CD4-positive, alpha-beta T cell (primary cell): ENCODE measurements around the gene KCNA1. TPM values are rescaled to one million over a fixed set of nuclear protein-coding genes. Genes with fewer than 3 reads are reported as not detected.
A peak's percentile ranks its signal among the peaks of the same experiment; 100 is the strongest.

Source experiments
- ATAC-seq: fragments of 200-7000 bp; cut with Tn5 transposase; one replicate; pipeline ENCODE4 v1.10.0; 2022; ENCODE audit warnings: mild to moderate bottlenecking; ENCODE audit not compliant: poor library complexity
- CTCF ChIA-PET: fragments of 350-600 bp; sonication (Branson Sonifier 250); formaldehyde crosslinking; loops from one replicate; lab custom pipeline; 2021; ENCODE audit warnings: antibody characterized with exemption, inconsistent platforms; lab: Charles Lee
- POLR2A ChIA-PET: fragments of 350-600 bp; sonication (Branson Sonifier 250); formaldehyde crosslinking; loops from one replicate; lab custom pipeline; 2021; ENCODE audit warnings: antibody characterized with exemption, inconsistent platforms; lab: Charles Lee
- DNase-seq, 14 experiments: peaks; one replicate each; pipeline ENCODE4 v3.0.0-alpha.2; 2013 to 2020; ENCODE audit warnings: mixed read lengths in 2 of 14
- H3K27ac ChIP-seq, 2 donors: one replicate each; pipeline versions ENCODE4 v1.5.1 to v1.7.0; 2013; ENCODE audit warnings: low read length in 2 of 2, low read depth in 1 of 2, mild to moderate bottlenecking in 1 of 2
- H3K27me3 ChIP-seq, 2 experiments: 1 replicate in 1 of 2; 2 replicates in 1 of 2; pipeline versions ENCODE4 v1.6.1 to v1.7.0; 2013; ENCODE audit warnings: low read length in 2 of 2, control low read depth in 1 of 2, mild to moderate bottlenecking in 1 of 2, moderate library complexity in 1 of 2; ENCODE audit not compliant: insufficient read depth in 2 of 2, control insufficient read depth in 1 of 2
- H3K36me3 ChIP-seq: one replicate; pipeline ENCODE4 v1.6.1; 2013; ENCODE audit warnings: low read length, control low read depth; ENCODE audit not compliant: insufficient read depth
- H3K4me1 ChIP-seq: one replicate; pipeline ENCODE4 v1.6.1; 2013; ENCODE audit warnings: low read length, control low read depth; ENCODE audit not compliant: insufficient read depth
- H3K4me3 ChIP-seq: one replicate; pipeline ENCODE4 v1.5.1; 2013; ENCODE audit warnings: mild to moderate bottlenecking, low read length, moderate library complexity
- H3K9me3 ChIP-seq, 2 experiments: 1 replicate in 1 of 2; 2 replicates in 1 of 2; pipeline versions ENCODE4 v1.6.1 to v1.7.0; 2013; ENCODE audit warnings: low read length in 2 of 2, mild to moderate bottlenecking in 2 of 2, control low read depth in 1 of 2, moderate library complexity in 1 of 2; ENCODE audit not compliant: control insufficient read depth in 1 of 2, insufficient read depth in 1 of 2
- H3K27ac Mint-ChIP-seq: one replicate; pipeline ENCODE4 v1.8.0; 2020; ENCODE audit warnings: mixed read lengths
- H3K27me3 Mint-ChIP-seq: one replicate; pipeline ENCODE4 v1.8.0; 2021; ENCODE audit warnings: mixed read lengths
- H3K36me3 Mint-ChIP-seq: one replicate; pipeline ENCODE4 v1.8.0; 2021; ENCODE audit warnings: low read depth, mixed read lengths
- H3K4me1 Mint-ChIP-seq: one replicate; pipeline ENCODE4 v1.8.0; 2021; ENCODE audit warnings: low read depth, mixed read lengths
- H3K4me3 Mint-ChIP-seq: one replicate; pipeline ENCODE4 v1.8.0; 2020; ENCODE audit warnings: mild to moderate bottlenecking, mixed read lengths
- H3K9me3 Mint-ChIP-seq: one replicate; pipeline ENCODE4 v1.8.0; 2020; ENCODE audit warnings: mixed read lengths
- intact Hi-C, 2 experiments: fragments of 100-400 bp; cut with DNase I in 1 of 2; cut with micrococcal nuclease in 1 of 2; formaldehyde crosslinking; loops; one replicate each; pipeline versions ENCODE4 v1.15.1 to v1.9.0; 2023 to 2025; cut with DNase I, micrococcal nuclease
- total RNA-seq, 174 experiments: library from RNA in 2 of 174; stranded (reverse) in 2 of 174; gene quantifications; one replicate each; pipeline ENCODE4 v1.2.3 and lab custom pipeline; 2021 to 2026
- TF ChIP-seq, protein P1 (sequence below): fragments of 200-600 bp; IDR thresholded peaks from one replicate; pipeline ENCODE4 v1.8.0; 2022; ENCODE audit warnings: antibody characterized with exemption, mild to moderate bottlenecking

The KCNA1 gene
- total RNA-seq, 2 experiments from 2014 or later, result not detected

DNA sequence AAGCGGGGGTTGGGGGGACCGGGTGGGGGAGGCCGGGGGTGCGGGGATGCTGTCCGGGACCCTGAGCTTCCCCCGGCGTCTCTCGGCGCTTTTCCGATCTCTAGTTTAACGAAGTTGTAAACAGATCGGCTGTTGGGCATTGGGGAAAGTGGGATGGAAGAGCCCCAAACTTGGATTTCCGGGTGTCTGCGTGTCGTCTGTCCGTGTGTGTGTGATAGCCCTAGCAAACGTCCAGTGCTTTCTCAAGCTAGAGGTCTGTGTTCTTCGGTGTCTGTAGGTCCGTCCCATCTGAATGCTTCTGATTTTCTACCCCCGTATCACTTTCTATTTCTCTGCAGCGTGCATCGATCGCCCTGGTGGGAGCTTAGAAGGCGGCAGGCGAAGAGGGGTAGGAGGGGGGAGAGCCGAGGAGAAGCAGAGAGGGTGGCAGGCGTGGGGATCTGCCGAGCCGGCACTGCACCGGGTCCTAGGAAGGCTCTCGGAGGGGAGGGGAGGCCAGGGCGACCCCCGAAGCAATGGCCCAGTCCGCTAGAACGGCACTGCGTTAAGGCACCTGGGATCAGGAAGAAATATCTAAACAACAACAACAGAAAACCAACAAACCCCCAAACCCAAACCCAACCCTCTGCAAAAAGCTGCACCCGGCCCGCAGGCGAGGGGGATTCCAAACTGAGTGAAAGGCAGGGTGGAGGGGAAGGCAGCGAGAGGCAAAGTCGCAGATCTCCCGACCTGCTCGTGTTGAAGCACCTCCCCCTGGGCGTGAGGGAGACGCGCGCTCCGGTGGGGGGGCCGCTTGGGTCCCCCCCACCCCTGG, 1.0 kb downstream of the KCNA1 start:
- Histone ChIP-seq H3K27me3 (peaks cover 67 to 85% of the 10 kb centered on the region in 2 experiments), H3K27ac (no peak overlapping the region), H3K4me3 (peak overlapping the region; percentile 46), H3K9me3 (peaks cover 0 to 29% of the 10 kb centered on the region in 2 experiments), H3K4me1 (peaks cover 29% of the 10 kb centered on the region), H3K36me3 (no peaks in the 10 kb centered on the region)
- Mint-ChIP-seq H3K36me3 (no peaks in the 10 kb centered on the region), H3K27ac (no peak overlapping the region), H3K4me1 (peaks cover 10% of the 10 kb centered on the region), H3K27me3 (peaks cover 57% of the 10 kb centered on the region), H3K9me3 (no peaks in the 10 kb centered on the region), H3K4me3 (peak overlapping the region; percentile 89)
- TF ChIP-seq, protein P1, sequence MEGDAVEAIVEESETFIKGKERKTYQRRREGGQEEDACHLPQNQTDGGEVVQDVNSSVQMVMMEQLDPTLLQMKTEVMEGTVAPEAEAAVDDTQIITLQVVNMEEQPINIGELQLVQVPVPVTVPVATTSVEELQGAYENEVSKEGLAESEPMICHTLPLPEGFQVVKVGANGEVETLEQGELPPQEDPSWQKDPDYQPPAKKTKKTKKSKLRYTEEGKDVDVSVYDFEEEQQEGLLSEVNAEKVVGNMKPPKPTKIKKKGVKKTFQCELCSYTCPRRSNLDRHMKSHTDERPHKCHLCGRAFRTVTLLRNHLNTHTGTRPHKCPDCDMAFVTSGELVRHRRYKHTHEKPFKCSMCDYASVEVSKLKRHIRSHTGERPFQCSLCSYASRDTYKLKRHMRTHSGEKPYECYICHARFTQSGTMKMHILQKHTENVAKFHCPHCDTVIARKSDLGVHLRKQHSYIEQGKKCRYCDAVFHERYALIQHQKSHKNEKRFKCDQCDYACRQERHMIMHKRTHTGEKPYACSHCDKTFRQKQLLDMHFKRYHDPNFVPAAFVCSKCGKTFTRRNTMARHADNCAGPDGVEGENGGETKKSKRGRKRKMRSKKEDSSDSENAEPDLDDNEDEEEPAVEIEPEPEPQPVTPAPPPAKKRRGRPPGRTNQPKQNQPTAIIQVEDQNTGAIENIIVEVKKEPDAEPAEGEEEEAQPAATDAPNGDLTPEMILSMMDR, result no peak
- ChIA-PET CTCF (no interaction called here), POLR2A (no interaction called here)
- intact Hi-C loops, result no loop called here
- ATAC-seq, result peak; percentile 39
- peak in 3 of 14 experiments; percentile 4 to 29 (median 20) for DNase-seq

DNA sequence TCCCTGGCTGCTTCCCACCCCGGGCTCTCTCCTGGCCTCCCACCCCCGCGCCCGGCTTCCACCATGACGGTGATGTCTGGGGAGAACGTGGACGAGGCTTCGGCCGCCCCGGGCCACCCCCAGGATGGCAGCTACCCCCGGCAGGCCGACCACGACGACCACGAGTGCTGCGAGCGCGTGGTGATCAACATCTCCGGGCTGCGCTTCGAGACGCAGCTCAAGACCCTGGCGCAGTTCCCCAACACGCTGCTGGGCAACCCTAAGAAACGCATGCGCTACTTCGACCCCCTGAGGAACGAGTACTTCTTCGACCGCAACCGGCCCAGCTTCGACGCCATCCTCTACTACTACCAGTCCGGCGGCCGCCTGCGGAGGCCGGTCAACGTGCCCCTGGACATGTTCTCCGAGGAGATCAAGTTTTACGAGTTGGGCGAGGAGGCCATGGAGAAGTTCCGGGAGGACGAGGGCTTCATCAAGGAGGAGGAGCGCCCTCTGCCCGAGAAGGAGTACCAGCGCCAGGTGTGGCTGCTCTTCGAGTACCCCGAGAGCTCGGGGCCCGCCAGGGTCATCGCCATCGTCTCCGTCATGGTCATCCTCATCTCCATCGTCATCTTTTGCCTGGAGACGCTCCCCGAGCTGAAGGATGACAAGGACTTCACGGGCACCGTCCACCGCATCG, 1.8 kb downstream of the KCNA1 start:
- no peaks in the 10 kb centered on the region for H3K36me3 ChIP-seq
- peaks cover 61 to 79% of the 10 kb centered on the region in 2 experiments for H3K27me3 ChIP-seq
- DNase-seq (peak in 1 of 14 experiments; percentile 16), ATAC-seq (no peak)
- POLR2A ChIA-PET, result no interaction called here
- H3K4me1 ChIP-seq, result peaks cover 29% of the 10 kb centered on the region
- Mint-ChIP-seq H3K9me3 (no peaks in the 10 kb centered on the region), H3K27me3 (peaks cover 64% of the 10 kb centered on the region), H3K4me1 (peaks cover 10% of the 10 kb centered on the region), H3K4me3 (peak overlapping the region; percentile 76), H3K27ac (no peak overlapping the region), H3K36me3 (no peaks in the 10 kb centered on the region)
- no peak overlapping the region for H3K27ac ChIP-seq
- TF ChIP-seq, protein P1, result no peak
- H3K4me3 ChIP-seq, result peak overlapping the region; percentile 46
- peaks cover 0 to 29% of the 10 kb centered on the region in 2 experiments for H3K9me3 ChIP-seq
- intact Hi-C loops, result no loop called here
- CTCF ChIA-PET, result interaction anchor here (0.6 kb wide), 1 partner anchor 359 kb away, joined by 3 read pairs; no protein-coding TSS in a partner anchor

DNA sequence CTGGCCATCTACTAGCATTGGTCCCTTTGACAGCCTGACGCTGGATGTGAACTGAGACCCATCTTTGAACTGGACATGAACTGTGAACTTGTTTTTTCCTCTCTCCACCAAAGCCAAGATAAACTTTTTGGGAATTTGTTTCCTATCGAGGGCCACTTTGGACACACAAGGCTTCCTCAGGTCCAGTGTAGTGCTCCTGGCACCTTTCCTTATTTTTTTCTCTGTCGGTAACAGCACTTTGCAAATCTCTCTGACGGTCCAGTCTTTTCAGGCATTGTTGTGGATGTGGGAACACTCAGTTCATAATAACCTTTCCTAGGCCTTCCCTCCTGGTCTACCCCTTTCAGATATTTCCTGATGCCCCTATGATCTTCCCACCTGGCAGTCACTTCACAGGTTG, 5.0 kb downstream of the KCNA1 start:
- TF ChIP-seq, protein P1, result no peak
- peaks cover 31 to 49% of the 10 kb centered on the region in 2 experiments for H3K27me3 ChIP-seq
- H3K27me3 Mint-ChIP-seq, result peaks cover 77% of the 10 kb centered on the region
- DNase-seq, result no peak
- H3K36me3 Mint-ChIP-seq, result no peaks in the 10 kb centered on the region
- no peak for ATAC-seq
- H3K9me3 Mint-ChIP-seq, result no peaks in the 10 kb centered on the region
- no peak overlapping the region for H3K4me3 ChIP-seq
- H3K4me1 ChIP-seq, result peaks cover 17% of the 10 kb centered on the region
- no peak overlapping the region for H3K27ac ChIP-seq
- peaks cover 0 to 17% of the 10 kb centered on the region in 2 experiments for H3K9me3 ChIP-seq
- H3K4me1 Mint-ChIP-seq, result peaks cover 4% of the 10 kb centered on the region
- H3K4me3 Mint-ChIP-seq, result no peak overlapping the region
- no peak overlapping the region for H3K27ac Mint-ChIP-seq
- CTCF ChIA-PET, result no interaction called here
- POLR2A ChIA-PET, result no interaction called here
- intact Hi-C loops, result no loop called here
- H3K36me3 ChIP-seq, result no peaks in the 10 kb centered on the region
